ENCODE data around the gene EVA1B. TPM values are rescaled to one million over a fixed set of nuclear protein-coding genes. Genes with fewer than 3 reads are reported as not detected.

The EVA1B gene
- total RNA-seq, 1 experiment from 2014 or later, result 32.0 TPM

GRCh38 chr1:36321119-36321951 is 2.1 kb downstream of the EVA1B start (continued):
- TF ChIP-seq, protein P1, sequence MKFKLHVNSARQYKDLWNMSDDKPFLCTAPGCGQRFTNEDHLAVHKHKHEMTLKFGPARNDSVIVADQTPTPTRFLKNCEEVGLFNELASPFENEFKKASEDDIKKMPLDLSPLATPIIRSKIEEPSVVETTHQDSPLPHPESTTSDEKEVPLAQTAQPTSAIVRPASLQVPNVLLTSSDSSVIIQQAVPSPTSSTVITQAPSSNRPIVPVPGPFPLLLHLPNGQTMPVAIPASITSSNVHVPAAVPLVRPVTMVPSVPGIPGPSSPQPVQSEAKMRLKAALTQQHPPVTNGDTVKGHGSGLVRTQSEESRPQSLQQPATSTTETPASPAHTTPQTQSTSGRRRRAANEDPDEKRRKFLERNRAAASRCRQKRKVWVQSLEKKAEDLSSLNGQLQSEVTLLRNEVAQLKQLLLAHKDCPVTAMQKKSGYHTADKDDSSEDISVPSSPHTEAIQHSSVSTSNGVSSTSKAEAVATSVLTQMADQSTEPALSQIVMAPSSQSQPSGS (CRISPR knock-in tag; IDR thresholded peaks at IDR 0.05; ENCODE audit: borderline replicate concordance, low read depth), result peak; percentile 52; the same call in 1 of the 2 replicates
- TF ChIP-seq ATF1 (CRISPR knock-in tag; IDR thresholded peaks at IDR 0.05) (peak; percentile 76; the same call in 1 of the 2 replicates), JUN (CRISPR knock-in tag; IDR thresholded peaks at IDR 0.05) (peak; percentile 55; the same call in 1 of the 2 replicates), ZNF423 (CRISPR knock-in tag; IDR thresholded peaks at IDR 0.05) (peak; percentile 65; the same call in 1 of the 2 replicates), ZSCAN18 (CRISPR knock-in tag; IDR thresholded peaks at IDR 0.05) (no peak), ZNF263 (CRISPR knock-in tag; IDR thresholded peaks at IDR 0.05; ENCODE audit: low read depth) (no peak; the same call in 1 of the 2 replicates), CREM (CRISPR knock-in tag; IDR thresholded peaks at IDR 0.05) (peak; percentile 78; the same call in 1 of the 2 replicates), CREB1 (CRISPR knock-in tag; IDR thresholded peaks at IDR 0.05) (0 out of 2 replicates have a peak, but pooled peaks have one; percentile 69), TP53 (CRISPR knock-in tag; IDR thresholded peaks at IDR 0.05) (peak; percentile 41; the same call in 1 of the 2 replicates), TCF7 (CRISPR knock-in tag; IDR thresholded peaks at IDR 0.05; ENCODE audit: low read depth) (peak; percentile 68; the same call in 1 of the 2 replicates), ZNF219 (CRISPR knock-in tag; IDR thresholded peaks at IDR 0.05; ENCODE audit: borderline replicate concordance) (no peak), ZMAT4 (CRISPR knock-in tag; IDR thresholded peaks at IDR 0.05) (no peak), NFATC4 (CRISPR knock-in tag; IDR thresholded peaks at IDR 0.05) (no peak), PREB (CRISPR knock-in tag; IDR thresholded peaks at IDR 0.05; ENCODE audit: borderline replicate concordance) (no peak), ZNF138 (CRISPR knock-in tag; conservative IDR thresholded peaks at IDR 0.05) (no peak), ZNF416 (CRISPR knock-in tag; IDR thresholded peaks at IDR 0.05) (no peak), FOXJ3 (CRISPR knock-in tag; IDR thresholded peaks at IDR 0.05; ENCODE audit: borderline replicate concordance) (no peak), ZNF671 (CRISPR knock-in tag; IDR thresholded peaks at IDR 0.05) (no peak), AR (CRISPR knock-in tag; IDR thresholded peaks at IDR 0.05) (no peak), RORB (CRISPR knock-in tag; IDR thresholded peaks at IDR 0.05) (no peak), TEAD1 (CRISPR knock-in tag; IDR thresholded peaks at IDR 0.05) (0 out of 2 replicates have a peak, but pooled peaks have one; percentile 62)
- TF ChIP-seq, protein P2, sequence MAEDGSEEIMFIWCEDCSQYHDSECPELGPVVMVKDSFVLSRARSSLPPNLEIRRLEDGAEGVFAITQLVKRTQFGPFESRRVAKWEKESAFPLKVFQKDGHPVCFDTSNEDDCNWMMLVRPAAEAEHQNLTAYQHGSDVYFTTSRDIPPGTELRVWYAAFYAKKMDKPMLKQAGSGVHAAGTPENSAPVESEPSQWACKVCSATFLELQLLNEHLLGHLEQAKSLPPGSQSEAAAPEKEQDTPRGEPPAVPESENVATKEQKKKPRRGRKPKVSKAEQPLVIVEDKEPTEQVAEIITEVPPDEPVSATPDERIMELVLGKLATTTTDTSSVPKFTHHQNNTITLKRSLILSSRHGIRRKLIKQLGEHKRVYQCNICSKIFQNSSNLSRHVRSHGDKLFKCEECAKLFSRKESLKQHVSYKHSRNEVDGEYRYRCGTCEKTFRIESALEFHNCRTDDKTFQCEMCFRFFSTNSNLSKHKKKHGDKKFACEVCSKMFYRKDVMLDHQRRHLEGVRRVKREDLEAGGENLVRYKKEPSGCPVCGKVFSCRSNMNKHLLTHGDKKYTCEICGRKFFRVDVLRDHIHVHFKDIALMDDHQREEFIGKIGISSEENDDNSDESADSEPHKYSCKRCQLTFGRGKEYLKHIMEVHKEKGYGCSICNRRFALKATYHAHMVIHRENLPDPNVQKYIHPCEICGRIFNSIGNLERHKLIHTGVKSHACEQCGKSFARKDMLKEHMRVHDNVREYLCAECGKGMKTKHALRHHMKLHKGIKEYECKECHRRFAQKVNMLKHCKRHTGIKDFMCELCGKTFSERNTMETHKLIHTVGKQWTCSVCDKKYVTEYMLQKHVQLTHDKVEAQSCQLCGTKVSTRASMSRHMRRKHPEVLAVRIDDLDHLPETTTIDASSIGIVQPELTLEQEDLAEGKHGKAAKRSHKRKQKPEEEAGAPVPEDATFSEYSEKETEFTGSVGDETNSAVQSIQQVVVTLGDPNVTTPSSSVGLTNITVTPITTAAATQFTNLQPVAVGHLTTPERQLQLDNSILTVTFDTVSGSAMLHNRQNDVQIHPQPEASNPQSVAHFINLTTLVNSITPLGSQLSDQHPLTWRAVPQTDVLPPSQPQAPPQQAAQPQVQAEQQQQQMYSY (CRISPR knock-in tag; IDR thresholded peaks at IDR 0.05), result 0 out of 2 replicates have a peak, but pooled peaks have one; percentile 27
- TF ChIP-seq, protein P3, sequence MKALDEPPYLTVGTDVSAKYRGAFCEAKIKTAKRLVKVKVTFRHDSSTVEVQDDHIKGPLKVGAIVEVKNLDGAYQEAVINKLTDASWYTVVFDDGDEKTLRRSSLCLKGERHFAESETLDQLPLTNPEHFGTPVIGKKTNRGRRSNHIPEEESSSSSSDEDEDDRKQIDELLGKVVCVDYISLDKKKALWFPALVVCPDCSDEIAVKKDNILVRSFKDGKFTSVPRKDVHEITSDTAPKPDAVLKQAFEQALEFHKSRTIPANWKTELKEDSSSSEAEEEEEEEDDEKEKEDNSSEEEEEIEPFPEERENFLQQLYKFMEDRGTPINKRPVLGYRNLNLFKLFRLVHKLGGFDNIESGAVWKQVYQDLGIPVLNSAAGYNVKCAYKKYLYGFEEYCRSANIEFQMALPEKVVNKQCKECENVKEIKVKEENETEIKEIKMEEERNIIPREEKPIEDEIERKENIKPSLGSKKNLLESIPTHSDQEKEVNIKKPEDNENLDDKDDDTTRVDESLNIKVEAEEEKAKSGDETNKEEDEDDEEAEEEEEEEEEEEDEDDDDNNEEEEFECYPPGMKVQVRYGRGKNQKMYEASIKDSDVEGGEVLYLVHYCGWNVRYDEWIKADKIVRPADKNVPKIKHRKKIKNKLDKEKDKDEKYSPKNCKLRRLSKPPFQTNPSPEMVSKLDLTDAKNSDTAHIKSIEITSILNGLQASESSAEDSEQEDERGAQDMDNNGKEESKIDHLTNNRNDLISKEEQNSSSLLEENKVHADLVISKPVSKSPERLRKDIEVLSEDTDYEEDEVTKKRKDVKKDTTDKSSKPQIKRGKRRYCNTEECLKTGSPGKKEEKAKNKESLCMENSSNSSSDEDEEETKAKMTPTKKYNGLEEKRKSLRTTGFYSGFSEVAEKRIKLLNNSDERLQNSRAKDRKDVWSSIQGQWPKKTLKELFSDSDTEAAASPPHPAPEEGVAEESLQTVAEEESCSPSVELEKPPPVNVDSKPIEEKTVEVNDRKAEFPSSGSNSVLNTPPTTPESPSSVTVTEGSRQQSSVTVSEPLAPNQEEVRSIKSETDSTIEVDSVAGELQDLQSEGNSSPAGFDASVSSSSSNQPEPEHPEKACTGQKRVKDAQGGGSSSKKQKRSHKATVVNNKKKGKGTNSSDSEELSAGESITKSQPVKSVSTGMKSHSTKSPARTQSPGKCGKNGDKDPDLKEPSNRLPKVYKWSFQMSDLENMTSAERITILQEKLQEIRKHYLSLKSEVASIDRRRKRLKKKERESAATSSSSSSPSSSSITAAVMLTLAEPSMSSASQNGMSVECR (CRISPR knock-in tag; IDR thresholded peaks at IDR 0.05; ENCODE audit: borderline replicate concordance), result no peak

Measured in WTC11 (cell line).